HG02588 (cell line): ENCODE results near the gene MOSPD3.
A peak's percentile ranks its signal among the peaks of the same experiment; 100 is the strongest.

Experiments
- ATAC-seq: cut with Tn5 transposase; IDR thresholded peaks from one replicate; pipeline ENCODE4 v1.9.1; 2021; ENCODE audit warnings: mild to moderate bottlenecking, moderate library complexity; ENCODE audit not compliant: unreplicated experiment

The MOSPD3 gene

DNA sequence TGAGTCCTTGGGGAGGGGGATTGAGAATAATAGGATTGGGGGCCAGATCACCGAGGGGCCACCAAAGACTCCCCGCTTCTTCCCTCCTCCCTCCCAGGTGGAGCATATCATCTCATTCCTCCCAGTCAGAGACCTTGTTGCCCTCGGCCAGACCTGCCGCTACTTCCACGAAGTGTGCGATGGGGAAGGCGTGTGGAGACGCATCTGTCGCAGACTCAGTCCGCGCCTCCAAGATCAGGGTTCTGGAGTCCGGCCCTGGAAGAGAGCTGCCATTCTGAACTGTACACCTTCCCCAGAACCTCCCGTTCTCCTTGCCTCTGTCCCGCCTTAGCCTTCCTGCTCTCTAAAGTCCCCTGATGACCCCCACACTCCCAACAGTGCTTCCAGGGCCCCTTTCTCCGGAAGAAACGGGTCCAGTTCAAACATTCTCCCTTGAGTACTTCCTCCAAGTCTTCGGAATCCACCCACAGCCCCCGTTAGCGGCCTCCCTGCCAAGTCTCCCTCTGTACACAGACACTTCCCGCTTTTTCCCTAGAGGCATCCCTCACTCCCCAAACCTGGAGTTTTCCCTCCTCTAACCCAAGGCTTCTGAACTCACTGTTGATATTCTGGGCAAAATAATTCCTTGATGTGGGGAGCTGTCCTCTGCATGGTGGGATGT, 22.1 kb upstream of the MOSPD3 start:
- ATAC-seq: no peak

DNA sequence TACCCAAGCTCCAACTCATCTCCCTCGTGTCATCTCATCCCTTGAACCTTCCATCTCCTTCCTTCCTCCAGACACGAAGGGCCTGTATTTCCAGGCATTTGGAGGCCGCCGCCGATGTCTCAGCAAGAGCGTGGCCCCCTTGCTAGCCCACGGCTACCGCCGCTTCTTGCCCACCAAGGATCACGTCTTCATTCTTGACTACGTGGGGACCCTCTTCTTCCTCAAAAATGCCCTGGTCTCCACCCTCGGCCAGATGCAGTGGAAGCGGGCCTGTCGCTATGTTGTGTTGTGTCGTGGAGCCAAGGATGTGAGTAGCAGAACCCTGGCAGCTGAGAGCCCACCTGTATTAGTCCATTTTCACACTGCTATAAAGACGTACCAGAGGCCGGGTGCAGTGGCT, 20.7 kb upstream of the MOSPD3 start:
- no peak for ATAC-seq

DNA sequence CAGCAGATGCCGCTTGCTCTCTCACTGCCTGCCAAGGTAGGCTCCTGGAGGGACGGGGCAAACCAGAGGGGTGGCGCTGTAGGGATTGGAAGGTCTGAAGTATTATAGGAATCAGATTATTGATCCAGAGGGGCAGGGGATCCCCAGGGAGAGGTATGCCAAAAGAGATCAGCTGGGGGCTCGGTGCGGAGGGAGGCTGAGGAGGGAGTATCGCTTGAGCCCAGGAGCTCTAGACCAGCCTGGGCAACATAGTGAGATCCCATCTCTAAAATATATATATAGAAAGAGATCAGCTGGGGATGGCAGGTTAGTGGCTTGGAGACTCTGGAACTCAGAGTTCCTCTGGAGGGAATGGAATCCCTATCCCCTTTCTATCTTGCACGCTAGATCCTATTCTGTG, 17.2 kb upstream of the MOSPD3 start:
- ATAC-seq: no peak

DNA sequence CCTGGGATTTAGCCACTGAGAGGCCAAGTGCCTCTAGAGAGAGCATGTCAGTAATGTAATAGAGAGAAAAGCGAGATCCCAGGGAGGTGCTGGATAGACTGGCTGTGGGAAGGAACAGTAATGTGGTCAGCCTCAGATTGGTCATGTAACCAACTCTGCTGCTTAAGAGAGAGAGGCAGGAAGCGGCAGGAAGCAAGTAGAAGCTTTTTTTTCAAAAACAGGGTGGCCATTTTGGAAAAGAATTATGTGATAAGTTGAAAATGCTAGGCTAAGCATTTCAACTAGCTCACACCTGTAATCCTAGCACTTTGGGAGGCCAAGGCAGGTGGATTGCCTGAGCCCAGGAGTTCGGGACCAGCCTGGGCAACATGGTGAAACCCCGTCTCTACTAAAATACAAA, 13.9 kb upstream of the MOSPD3 start:
- no peak for ATAC-seq

DNA sequence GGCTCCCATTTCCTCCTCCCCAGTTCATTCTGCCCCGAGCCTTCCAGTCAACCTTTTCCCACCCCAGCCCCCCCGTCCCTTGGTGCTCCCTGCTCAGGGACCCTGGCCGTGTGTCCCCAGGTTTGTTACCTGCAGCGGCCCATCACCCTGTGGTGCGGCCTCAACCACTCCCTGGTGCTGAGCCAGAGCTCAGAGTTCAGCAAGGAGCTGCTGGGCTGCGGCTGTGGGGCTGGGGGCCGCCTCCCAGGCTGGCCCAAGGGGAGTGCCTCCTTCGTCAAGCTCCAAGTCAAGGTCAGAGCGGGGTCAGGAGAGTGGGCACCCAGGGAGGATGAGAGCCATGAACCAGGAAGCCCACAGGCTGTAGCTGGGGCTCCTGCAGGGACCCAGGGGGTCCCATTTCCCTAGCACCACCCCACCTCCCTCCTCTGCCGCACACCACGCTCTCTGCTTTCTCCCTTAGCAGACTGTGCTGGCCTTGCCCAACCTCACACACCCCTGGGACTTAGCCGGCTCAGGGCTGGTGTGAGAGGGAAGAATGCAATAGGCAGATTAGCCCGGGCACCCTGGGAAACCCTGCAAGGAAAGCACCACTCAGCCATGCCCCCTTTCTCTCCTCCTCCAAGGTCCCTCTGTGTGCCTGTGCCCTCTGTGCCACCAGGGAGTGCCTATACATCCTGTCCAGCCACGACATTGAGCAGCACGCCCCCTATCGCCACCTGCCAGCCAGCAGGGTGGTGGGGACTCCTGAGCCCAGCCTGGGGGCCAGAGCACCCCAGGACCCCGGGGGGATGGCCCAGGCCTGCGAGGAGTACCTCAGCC, 12.2 kb upstream of the MOSPD3 start:
- ATAC-seq: no peak

DNA sequence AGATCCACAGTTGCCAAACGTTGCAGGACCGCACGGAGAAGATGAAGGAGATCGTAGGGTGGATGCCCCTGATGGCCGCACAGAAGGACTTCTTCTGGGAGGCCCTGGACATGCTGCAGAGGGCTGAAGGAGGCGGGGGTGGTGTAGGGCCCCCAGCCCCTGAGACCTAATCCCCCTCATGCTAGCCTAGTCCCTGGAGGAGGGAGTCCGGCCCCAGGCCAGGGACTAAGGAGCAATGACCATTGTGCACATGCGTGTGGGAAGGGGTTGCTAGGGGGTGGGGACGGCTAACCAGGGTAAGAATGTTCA, 11.7 kb upstream of the MOSPD3 start:
- no peak for ATAC-seq

DNA sequence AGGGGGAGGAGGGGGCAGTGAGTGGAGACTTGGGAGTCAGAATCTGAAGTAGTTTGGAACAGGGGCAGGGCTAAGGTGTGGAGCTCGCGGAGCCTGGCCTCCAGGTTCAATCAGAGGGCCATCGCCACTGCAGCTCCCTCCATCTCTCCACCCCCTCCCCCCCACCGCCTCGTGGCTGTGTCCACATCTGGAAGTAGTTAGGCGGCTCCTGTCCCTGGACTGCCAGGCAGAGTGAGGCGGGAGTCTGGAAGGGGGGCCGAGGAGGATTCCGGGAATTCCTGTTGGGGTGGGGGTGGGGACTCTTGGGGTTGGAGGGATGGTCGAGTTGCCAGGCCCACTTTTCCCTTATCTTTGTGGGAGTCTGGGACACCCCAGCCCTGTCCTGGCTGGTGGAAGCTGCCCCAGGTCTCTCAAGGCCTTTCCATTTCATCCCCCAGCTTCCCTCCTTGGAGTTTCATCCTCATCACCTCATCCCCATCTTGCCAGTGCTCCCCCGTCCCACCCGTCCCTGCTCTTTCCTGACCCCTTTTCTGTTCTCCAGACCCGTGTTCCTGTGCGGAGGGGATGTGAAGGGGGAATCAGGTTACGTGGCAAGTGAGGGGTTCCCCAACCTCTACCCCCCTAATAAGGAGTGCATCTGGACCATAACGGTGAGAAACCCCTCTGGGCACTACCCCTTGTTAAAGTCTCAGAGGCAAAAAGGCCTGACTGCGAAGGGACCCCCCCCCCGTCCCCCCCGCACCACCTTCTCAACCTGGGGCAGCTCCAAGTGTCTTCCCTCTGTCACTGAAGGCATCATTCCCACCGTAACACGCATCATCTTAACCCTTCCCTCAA, 9.2 kb upstream of the MOSPD3 start:
- ATAC-seq: no peak

DNA sequence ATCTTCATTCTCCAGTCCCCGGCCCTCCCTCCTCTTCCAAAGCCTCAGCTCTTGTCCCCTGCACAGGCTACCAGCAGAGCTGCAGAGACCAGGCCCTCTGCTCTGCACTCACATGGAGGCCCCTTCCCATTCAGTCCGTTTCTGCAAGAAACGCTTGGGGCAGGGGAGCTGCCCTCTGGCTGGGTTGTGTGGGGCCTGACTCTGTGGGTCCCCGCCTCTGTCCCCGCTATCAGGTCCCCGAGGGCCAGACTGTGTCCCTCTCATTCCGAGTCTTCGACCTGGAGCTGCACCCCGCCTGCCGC, 8.7 kb upstream of the MOSPD3 start:
- ATAC-seq: no peak

DNA sequence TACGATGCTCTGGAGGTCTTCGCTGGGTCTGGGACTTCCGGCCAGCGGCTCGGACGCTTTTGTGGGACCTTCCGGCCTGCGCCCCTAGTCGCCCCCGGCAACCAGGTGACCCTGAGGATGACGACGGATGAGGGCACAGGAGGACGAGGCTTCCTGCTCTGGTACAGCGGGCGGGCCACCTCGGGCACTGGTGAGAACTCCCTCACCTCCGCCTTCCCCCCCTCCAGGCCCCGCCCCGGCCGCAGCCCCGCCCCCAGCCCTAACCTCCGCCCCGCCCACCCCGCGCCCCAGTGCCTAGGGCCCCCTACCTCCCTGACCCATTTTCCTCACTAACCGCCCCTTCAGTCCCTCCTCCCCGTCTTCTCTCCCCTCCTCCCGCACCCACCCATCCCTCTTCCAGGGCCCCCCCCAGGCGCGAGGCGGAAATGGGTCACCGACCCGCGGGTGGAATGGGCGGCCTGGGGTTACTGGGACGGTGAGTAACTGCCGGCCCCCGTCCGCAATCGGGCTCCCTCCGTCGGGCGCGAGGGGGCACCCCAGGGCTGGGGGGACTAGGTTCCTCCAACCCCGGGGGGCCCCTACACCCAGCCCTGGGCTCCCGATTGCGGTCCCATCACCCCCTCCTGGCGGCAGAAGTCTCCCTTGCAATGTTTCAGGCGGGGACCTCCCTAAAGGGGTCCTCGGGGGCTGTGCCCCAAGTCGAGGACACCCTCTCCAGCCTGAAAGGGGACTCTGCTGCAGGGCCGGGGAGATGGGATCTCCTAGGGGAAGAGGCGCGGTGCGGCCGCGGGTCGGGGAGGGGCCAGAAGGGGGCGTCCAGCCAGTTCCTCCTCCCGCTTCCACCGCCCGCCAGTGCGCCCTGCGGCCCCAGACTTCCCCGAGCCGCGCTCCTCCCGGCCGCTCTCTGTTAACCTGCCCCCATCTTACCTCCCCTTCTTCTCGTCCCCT, 8.0 kb upstream of the MOSPD3 start:
- peak; percentile 45 for ATAC-seq

DNA sequence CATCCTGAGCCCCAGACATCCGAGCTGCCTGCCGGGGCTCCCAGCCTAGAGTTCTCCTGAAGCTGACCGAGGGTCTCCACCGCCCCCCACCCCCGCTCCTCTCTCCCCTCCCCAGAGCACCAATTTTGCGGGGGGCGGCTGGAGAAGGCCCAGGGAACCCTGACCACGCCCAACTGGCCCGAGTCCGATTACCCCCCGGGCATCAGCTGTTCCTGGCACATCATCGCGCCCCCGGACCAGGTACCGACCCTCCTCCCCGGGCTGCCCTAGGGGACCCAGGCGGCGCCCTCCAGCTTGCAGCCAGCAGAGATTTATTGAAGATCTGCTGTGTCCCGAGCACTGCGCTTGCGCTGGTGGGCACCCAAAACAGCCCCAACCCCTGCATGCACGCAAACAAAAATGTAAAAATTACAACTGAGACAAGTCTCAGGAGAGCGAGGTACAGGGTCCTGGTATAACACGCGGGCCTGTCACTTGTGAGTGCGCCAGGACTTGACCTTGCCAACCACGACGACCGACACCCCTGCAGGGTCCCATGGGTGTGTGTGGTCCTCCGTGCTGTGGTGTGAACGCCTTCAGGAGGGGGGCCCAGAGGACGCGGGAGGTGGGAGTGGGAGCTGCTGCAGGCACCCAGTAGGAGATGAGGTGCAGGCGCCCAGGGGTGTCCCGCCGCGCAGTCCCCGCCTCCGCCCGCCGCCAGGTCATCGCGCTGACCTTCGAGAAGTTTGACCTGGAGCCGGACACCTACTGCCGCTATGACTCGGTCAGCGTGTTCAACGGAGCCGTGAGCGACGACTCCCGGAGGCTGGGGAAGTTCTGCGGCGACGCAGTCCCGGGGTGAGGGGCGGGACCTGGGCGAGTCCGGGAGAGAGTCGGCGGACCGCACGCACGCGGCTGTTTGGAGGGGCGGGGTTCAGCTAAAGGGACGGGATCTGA, 7.1 kb upstream of the MOSPD3 start:
- ATAC-seq: no peak

DNA sequence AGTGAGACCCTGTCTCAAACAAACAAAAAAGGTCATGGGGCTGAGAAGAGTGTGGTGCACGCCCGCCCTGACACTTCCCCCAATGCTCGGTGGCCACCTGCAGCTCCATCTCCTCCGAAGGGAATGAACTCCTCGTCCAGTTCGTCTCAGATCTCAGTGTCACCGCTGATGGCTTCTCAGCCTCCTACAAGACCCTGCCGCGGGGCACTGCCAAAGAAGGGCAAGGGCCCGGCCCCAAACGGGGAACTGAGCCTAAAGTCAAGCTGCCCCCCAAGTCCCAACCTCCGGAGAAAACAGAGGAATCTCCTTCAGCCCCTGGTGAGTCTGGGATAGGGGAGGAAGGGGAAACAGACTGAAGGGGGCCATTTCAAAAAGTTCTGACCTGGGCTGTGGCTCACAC, 6.0 kb upstream of the MOSPD3 start:
- no peak for ATAC-seq

DNA sequence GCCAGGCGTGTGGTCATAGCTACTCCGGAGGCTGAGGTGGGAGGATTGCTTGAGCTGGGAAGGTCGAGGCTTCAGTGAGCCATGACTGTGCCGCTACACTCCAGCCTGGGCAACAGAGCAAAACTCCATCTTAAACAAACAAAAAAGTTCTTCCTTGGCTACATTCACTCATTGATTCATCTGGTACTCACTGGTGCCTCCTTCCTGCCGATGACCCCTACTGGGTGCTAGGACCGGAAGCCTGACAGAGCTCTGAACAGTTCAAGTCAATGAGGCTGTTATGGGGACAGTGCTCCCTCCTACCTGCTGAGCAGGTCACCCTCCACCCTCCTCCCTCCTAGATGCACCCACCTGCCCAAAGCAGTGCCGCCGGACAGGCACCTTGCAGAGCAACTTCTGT, 5.2 kb upstream of the MOSPD3 start:
- ATAC-seq: no peak

DNA sequence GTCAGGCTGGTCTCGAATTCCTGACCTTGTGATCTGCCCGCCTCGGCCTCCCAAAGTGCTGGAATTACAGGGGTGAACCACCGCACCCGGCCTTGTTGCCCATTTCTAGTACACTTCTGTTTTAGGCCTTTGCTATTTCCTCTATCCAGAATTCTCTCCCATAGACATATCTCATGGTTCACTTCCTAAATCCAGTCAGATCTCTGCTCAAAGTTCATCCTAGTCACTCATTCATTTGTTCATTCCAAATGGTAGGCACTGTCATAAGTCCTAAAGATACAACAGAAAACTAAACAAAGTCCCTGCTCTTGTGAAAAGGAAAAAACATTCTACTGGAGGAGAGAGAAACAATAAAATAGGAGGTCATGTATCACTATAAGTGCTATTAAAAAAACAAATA, 2.4 kb upstream of the MOSPD3 start:
- no peak for ATAC-seq

DNA sequence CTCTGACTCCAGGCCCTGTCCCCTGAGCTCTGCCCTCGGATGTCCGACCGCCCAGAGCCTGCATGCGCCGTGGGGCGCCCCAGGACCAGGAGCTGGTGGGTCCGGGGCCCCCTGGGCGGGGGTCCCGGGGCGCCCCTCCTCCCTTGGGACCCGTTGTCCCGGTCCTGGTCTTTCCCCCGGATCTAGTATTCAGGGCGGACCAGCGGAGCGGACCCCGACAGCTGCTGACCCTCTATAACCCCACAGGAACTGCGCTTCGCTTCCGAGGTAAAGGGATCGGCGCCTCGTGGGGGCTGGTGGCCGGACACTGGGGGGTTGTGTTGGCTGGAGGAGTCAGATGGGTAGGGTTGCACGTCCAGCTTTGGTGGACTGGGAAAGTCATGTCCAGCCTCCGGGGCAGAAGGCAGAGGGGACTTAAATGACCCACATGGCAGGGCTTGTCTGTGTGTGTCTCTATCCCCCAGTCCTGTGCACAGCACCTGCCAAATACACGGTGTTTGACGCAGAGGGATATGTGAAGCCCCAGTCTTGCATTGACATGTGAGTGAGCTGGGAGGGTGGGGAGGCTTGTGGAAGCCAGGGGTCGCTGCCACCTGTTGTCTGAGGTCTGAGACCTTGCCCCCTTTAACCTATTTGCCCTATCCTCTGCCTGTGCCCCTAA, 520 bp downstream of the MOSPD3 start:
- ATAC-seq: no peak

DNA sequence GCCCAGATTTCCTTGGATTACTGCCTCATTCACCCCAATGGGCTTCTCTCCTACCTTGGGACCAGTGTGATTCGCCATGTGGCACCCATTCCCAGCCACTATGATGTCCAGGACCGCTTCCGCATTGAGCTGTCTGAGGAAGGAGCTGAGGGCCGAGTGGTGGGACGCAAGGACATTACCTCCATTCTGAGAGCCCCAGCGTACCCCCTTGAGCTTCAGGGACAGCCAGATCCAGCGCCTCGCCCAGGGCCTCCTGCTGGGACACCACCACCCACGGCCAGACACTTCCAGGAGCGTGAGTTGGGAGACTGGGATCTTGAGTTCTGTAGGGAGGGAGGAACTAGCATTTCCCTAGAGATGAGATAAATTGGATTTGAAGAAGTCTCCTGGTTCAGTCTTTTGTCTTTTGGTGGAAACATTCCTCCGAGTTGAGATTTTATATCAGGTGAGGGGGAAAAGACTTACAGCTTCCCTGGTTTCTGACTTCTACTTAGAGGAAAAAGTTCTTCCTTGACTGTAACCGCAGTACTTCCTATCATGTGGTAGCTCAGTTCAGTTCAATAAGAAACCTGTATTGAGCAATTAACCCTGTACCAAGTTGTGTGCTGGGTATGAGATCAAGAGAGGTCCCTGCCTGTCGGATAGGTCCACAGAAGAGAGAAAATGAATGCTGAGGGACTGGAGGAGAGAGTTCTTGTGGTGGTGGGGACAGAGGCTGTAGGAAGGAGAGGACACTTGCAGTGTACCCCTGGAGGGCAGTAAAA, 1.3 kb downstream of the MOSPD3 start:
- ATAC-seq: no peak

DNA sequence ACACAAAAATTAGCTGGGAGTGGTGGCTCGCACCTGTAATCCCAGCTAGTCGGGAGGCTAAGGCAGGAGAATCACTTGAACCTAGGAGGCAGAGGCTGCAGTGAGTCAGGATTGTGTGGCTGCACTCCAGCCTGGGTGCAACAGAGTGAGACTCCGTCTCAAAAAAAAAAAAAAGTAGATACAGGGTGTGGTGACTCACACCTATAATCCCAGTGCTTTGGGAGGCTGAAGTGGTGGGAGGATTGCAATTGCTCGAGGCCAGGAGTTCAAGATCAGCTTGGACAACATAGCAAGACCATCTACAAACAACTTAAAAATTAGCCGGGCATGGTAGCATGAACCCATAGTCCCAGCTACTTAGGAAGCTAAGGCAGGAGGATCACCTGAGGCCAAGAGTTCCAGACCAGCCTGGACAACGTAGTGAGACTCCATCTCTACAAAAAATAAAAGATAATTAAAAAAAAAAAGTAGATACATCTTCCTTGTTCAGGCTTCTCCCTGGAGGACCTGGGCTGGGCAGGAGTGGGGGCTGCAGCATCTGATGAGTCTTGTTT, 2.0 kb downstream of the MOSPD3 start:
- ATAC-seq: no peak

DNA sequence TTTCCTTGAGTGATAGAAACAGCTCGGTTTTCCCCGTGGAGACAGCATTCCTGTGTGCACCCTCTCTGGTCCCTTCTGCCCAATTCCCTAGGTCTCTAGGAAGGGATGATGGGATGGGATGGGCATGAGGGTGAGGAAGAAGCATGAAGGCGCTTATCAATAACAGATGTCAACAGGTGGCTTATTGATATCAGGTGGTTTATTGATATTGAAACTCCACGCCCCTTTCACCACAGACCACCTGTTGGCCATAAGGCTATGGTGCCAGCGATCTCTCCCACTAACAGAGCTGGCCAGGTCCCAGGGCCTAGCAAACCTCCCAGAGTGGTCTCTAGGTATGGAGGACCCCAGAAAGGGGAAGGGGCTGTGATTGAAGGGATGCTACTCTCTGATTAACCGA, 7.9 kb downstream of the MOSPD3 start:
- ATAC-seq: no peak

DNA sequence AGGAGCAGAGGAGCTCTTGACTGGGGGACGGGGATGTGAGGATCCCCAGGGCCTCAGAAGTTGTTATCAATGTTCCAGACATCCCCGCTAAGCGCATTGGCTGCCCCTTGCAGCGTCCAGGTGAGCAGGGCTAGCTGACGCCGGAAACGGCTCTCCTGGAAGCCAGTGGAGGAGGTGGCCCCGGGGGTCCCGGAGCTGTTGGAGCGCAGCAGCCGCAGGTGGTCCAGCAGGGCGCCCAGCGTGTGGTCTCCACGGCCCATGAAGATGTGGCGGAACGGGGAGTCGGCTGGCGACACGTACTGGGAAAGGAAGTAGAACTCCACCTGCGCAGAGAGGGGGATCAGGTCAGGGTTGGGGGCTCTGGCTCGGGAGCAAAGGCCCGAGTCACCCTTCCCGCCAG, 8.5 kb downstream of the MOSPD3 start:
- ATAC-seq: no peak
